Smooth muscle cell (in vitro differentiated cells): ENCODE data around the gene SEMA3B. TPM values are rescaled to one million over a fixed set of nuclear protein-coding genes. Genes with fewer than 3 reads are reported as not detected.
"Not testable (repeated sequence)": the region's sequence is repeated elsewhere in the genome, so short reads cannot be mapped to it uniquely, and the experiment has no call there.

Experiments
- DNase-seq: peaks from one replicate; lab custom pipeline; 2025; ENCODE audit not compliant: unreplicated experiment; lab: John Stamatoyannopoulos, UW
- H2AFZ ChIP-seq: fragments of 200-600 bp; sonication (generic); 2 replicates; pipeline ENCODE4 v1.6.0; 2016; ENCODE audit warnings: antibody characterized with exemption, low read depth, mild to moderate bottlenecking
- H3F3A ChIP-seq: fragments of 200-600 bp; sonication (generic); 2 replicates; pipeline ENCODE4 v1.6.0; 2017; ENCODE audit warnings: antibody characterized with exemption, low read depth
- H3K27ac ChIP-seq: fragments of 200-600 bp; sonication (generic); 2 replicates; pipeline ENCODE4 v1.5.1; 2016; ENCODE audit warnings: low read depth, mild to moderate bottlenecking
- H3K27me3 ChIP-seq: fragments of 200-600 bp; sonication (generic); 2 replicates; pipeline ENCODE4 v1.6.1; 2016; ENCODE audit warnings: low read depth, mild to moderate bottlenecking
- H3K36me3 ChIP-seq: fragments of 200-600 bp; sonication (generic); 2 replicates; pipeline ENCODE4 v1.5.1; 2016; ENCODE audit warnings: low read depth
- H3K4me1 ChIP-seq: fragments of 200-600 bp; sonication (generic); 2 replicates; pipeline ENCODE4 v1.5.1; 2016; ENCODE audit warnings: low read depth
- H3K4me2 ChIP-seq: fragments of 200-600 bp; sonication (generic); 2 replicates; pipeline ENCODE4 v1.6.0; 2016; ENCODE audit warnings: mild to moderate bottlenecking
- H3K4me3 ChIP-seq: fragments of 200-600 bp; sonication (generic); 2 replicates; pipeline ENCODE4 v1.5.1; 2016; ENCODE audit warnings: mild to moderate bottlenecking
- H3K79me2 ChIP-seq: fragments of 200-600 bp; sonication (generic); 2 replicates; pipeline ENCODE4 v1.6.0; 2016; ENCODE audit warnings: low read depth, mild to moderate bottlenecking
- H3K9ac ChIP-seq: fragments of 200-600 bp; sonication (generic); 2 replicates; pipeline ENCODE4 v1.6.0; 2016; ENCODE audit warnings: low read depth
- H3K9me3 ChIP-seq: fragments of 200-600 bp; sonication (generic); replicated peaks from 2 replicates; pipeline ENCODE4 v1.5.1; 2016; ENCODE audit warnings: low read depth
- H4K20me1 ChIP-seq: fragments of 200-600 bp; sonication (generic); 2 replicates; pipeline ENCODE4 v1.6.0; 2016; ENCODE audit warnings: low read depth
- WGBS: methylation state at CpG from one replicate; pipeline ENCODE4 v1.1.7; 2016; ENCODE audit warnings: low lambda C conversion rate; 5-methylcytosine and 5-hydroxymethylcytosine counted together
- polyA plus RNA-seq: library from polyadenylated mRNA; unstranded; fragments of >200 nt; fragmentation: Nextera tagmentation; extraction: Ambion mirVana; gene quantifications from 2 replicates; pipeline ENCODE4 v1.2.1, GENCODE V29; 2016
- total RNA-seq: library from RNA; depleted of rRNA; stranded (reverse); fragments of >200 nt; gene quantifications from 2 replicates; pipeline ENCODE4 v1.2.3, GENCODE V29; 2014
- TF ChIP-seq, protein P1 (sequence below): fragments of 200-600 bp; sonication (generic); IDR thresholded peaks from 2 replicates; pipeline ENCODE4 v1.5.1; 2017; ENCODE audit warnings: borderline replicate concordance, mild to moderate bottlenecking, antibody characterized with exemption; ENCODE audit not compliant: insufficient read depth, poor library complexity, severe bottlenecking

Gene SEMA3B
- total and polyA plus RNA-seq, 2 experiments from 2014 or later = 26.3 to 48.3 TPM

DNA sequence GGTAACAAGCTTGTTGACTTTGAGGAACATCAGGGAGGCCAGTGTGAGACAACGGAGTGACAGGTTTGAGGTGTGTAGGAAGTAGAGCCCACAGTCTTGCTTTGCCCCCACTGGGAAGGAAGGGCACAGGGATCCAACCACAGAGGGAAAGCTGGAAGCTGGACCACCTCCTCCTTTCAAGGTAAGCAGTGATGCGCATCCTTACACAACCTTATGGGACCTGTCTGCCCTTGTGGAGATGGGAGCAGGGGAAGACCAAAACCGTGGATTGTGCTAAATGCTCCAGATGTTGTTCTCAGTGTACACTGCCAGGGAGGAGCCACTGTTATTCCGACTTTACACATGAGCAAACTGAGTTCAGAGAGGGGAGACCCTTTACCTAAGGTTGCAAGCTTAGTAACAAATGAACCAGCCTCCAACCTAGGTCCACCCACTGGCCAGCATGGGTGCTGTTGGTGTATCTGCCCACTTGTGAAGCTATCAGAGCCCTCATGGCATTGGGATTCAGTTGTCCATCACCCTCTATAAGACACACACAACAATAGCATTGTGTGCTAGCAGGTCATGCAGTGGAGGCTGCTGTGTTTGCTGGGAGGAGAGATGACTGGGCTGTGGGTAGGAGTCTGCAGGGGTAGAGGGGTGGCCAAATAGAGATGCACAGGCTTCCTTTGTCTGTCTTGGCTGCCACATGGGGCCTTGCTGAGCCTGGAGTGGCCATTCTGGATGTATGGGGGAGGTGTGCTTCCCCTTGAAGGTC, 9.4 kb downstream of the SEMA3B start:
- Histone ChIP-seq H3F3A (no peaks in the 10 kb centered on the region), H3K9ac (no peak overlapping the region), H3K4me2 (no peak overlapping the region), H3K4me1 (peaks cover under 1% of the 10 kb centered on the region), H3K79me2 (no peaks in the 10 kb centered on the region), H4K20me1 (peaks cover 8% of the 10 kb centered on the region), H3K36me3 (no peaks in the 10 kb centered on the region), H3K4me3 (no peak overlapping the region), H2AFZ (no peak overlapping the region), H3K27me3 (peaks cover 39% of the 10 kb centered on the region), H3K9me3 (no peaks in the 10 kb centered on the region), H3K27ac (no peak overlapping the region)
- 90% methylated on average over 4 of the region's 4 CpGs for WGBS
- TF ChIP-seq, protein P1, sequence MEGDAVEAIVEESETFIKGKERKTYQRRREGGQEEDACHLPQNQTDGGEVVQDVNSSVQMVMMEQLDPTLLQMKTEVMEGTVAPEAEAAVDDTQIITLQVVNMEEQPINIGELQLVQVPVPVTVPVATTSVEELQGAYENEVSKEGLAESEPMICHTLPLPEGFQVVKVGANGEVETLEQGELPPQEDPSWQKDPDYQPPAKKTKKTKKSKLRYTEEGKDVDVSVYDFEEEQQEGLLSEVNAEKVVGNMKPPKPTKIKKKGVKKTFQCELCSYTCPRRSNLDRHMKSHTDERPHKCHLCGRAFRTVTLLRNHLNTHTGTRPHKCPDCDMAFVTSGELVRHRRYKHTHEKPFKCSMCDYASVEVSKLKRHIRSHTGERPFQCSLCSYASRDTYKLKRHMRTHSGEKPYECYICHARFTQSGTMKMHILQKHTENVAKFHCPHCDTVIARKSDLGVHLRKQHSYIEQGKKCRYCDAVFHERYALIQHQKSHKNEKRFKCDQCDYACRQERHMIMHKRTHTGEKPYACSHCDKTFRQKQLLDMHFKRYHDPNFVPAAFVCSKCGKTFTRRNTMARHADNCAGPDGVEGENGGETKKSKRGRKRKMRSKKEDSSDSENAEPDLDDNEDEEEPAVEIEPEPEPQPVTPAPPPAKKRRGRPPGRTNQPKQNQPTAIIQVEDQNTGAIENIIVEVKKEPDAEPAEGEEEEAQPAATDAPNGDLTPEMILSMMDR = no peak
- DNase-seq = no peak

DNA sequence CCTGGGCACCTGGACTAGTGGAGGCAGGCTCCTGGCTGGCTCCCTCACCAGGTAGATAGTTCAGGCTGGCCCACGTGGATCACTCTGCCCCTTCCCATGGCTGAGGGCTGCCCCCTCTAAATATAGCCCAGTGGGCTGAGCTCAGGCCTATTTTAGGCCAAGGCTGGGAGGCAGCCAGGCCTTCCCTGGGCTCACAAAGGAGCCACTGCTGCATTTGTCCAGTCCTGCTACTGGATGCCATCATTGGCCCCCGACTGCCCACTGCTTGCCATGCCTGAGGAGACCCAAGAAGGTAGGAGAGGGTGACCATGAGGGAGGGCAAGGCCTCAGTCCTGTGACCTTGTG, 9.9 kb downstream of the SEMA3B start, which contains the start of gene LSMEM2:
Gene LSMEM2, plus strand, starts transcription at position 208 of the 345 bp plus-strand sequence. Its CDS starts 27 bp downstream, at position 235.
- Histone ChIP-seq H3K79me2 (no peaks in the 10 kb centered on the region), H4K20me1 (peaks cover 8% of the 10 kb centered on the region), H3F3A (no peaks in the 10 kb centered on the region), H3K9ac (no peak within 1 kb of the TSS), H3K27me3 (peaks cover 33% of the 10 kb centered on the region), H3K36me3 (no peaks in the 10 kb centered on the region), H3K4me2 (no peak within 1 kb of the TSS), H2AFZ (no peak within 1 kb of the TSS), H3K27ac (no peak within 1 kb of the TSS), H3K9me3 (no peaks in the 10 kb centered on the region), H3K4me1 (no peaks in the 10 kb centered on the region), H3K4me3 (no peak within 1 kb of the TSS)
- TF ChIP-seq, protein P1 = no peak
- no peak for DNase-seq
- 86% methylated on average over 2 of the region's 2 CpGs for WGBS

- H4K20me1 ChIP-seq = peaks cover 8% of the 10 kb centered on the region
- 92% methylated on average over 8 of the region's 8 CpGs for WGBS
These were observed 10.5 kb downstream of the SEMA3B start for GRCh38 chr3:50279255-50280016.

GRCh38 chr3:50284121-50284520, 15.2 kb downstream of the SEMA3B start:
- not testable (repeated sequence) for H4K20me1 ChIP-seq, H3K79me2 ChIP-seq, H3K36me3 ChIP-seq, H3K9me3 ChIP-seq, H3K27me3 ChIP-seq, H2AFZ ChIP-seq, H3K9ac ChIP-seq, H3F3A ChIP-seq, H3K27ac ChIP-seq, H3K4me1 ChIP-seq, DNase-seq, H3K4me2 ChIP-seq, H3K4me3 ChIP-seq
- WGBS = 89% methylated on average over 6 of the region's 6 CpGs

More at GRCh38 chr3:50279255-50280016, 10.5 kb downstream of the SEMA3B start:
- DNase-seq = no peak
- no peak overlapping the region for H3K9ac ChIP-seq
- H3K36me3 ChIP-seq = no peaks in the 10 kb centered on the region
- H3K4me3 ChIP-seq = no peak overlapping the region
- no peaks in the 10 kb centered on the region for H3K9me3 ChIP-seq
- H3K27ac ChIP-seq = no peak overlapping the region
- H2AFZ ChIP-seq = no peak overlapping the region
- H3K4me2 ChIP-seq = no peak overlapping the region
- no peaks in the 10 kb centered on the region for H3K79me2 ChIP-seq
- no peaks in the 10 kb centered on the region for H3K4me1 ChIP-seq
- H3K27me3 ChIP-seq = peaks cover 27% of the 10 kb centered on the region
- TF ChIP-seq, protein P1 = no peak
- H3F3A ChIP-seq = no peaks in the 10 kb centered on the region
